ENCODE results near the gene USP34.

The USP34 gene

GRCh38 chr2:61145990-61146389 is 324.9 kb downstream of the USP34 start:
- TF ChIP-seq CTCF (IDR thresholded peaks at IDR 0.05) = no peak

- TF ChIP-seq CTCF (IDR thresholded peaks at IDR 0.05) = no peak
These were observed 326.1 kb downstream of the USP34 start for GRCh38 chr2:61144697-61145268.

DNA sequence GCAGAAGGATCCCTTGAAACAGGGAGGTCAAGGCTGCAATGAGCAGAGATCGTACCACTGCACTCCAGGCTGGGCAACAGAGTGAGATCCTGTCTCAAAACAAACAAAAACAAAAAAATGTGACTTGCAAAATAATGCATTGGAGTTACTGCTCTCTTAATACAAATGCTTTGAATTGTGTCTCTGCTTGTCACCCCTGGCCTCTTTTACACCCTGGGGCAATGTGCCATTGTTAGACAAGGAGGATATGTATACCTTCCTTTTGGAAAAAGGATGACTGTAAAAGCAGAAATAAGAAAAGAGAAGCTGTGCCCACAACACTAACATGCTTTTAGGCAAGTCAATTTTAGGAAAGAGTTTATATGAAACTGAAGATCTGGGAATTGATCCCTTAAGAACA is 329.7 kb downstream of the USP34 start:
- no peak for TF ChIP-seq CTCF (IDR thresholded peaks at IDR 0.05)

- TF ChIP-seq CTCF (IDR thresholded peaks at IDR 0.05) = no peak
These were observed 332.0 kb downstream of the USP34 start for GRCh38 chr2:61138859-61139258.

Data from LNCAP (cell line).